Left renal pelvis (tissue), 4 donors: ENCODE measurements around the gene C2orf72. TPM values are rescaled to one million over a fixed set of nuclear protein-coding genes. Genes with fewer than 3 reads are reported as not detected.
"Not testable (repeated sequence)": the region's sequence is repeated elsewhere in the genome, so short reads cannot be mapped to it uniquely, and the experiment has no call there.

Experiments
- DNase-seq, 4 donors: peaks; one replicate each; pipeline ENCODE4 v3.0.0-alpha.2; 2013; ENCODE audit warnings: low read depth in 4 of 4, low spot score in 3 of 4
- polyA plus RNA-seq, 4 donors: library from polyadenylated mRNA; unstranded; fragments of 120-200 nt; gene quantifications; one replicate each; pipeline ENCODE4 v1.2.1, GENCODE V29; 2013; ENCODE audit not compliant: insufficient read length in 4 of 4

The C2orf72 gene
- polyA plus RNA-seq, 4 donors = 1.3 to 4.9 (median 3.4) TPM

DNA sequence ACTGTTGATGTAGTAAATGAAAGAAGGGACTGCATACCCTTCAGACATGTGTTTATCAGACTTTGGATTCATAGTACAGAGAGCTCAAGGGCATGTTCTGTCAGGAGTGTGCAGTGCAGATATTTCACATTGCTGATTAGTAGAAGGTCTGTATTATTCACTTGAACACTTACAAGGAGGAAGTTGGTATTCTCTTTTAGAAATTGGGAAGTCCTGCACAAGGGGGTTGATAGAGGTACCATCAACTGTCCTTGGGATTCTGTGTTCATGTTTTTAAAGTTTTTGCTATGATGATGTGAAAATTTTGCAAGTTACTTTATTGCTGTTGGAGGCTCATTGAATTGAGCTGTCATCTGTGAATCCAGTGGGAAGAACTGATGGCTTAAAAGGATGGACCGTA, 26.0 kb downstream of the C2orf72 start:
- DNase-seq = no peak

- DNase-seq = no peak
Observed at GRCh38 chr2:231065966-231066365, 28.6 kb downstream of the C2orf72 start.

DNA sequence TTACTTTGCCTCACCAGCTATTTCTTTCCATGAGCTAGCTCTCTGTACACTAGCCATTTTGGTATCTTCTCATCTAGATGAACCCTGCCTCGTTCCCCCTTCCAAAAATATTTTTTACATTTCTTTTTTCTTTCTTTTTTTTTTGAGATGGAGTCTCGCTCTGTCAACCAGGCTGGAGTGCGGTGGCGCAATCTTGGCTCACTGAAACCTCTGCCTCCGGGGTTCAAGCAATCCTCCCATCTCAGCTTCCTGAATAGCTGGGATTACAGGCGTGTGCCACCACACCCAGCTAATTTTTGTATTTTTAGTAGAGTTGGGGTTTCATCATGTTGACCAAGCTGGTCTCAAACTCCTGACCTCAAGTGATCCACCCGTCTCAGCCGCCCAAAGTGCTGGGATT, 30.2 kb downstream of the C2orf72 start:
- not testable (repeated sequence) for DNase-seq

DNA sequence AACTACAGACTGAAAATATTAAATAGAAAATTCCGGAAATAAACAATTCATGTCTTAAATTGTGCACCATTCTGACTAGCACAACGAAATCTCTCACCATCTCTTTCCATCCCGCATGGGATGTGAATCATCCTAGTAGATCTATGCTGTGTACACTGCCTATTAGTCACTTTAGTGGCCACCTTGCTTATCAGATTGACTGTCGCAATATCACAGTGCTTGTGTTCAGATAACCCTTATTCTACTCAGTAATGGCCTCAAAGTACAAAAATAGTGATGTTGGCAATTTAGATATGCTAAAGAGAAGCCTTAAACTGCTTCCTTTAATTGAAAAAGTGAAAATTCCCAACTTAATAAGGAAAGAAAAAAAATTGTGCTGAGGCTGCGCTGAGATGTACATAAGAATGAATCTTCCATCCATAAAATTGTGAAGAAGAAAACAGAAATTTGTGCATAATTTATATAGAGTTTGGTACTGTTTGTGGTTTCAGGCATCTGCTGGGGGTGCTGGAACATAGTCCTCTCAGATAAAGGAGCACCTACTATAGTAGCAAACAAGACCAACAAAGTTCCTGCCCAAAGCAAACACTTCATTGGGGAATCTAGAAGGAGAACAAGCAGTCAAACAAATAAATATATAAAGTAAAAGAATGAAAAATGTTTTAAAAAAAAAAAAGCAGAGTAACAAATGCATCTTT, 31.4 kb downstream of the C2orf72 start:
- DNase-seq = no peak

DNA sequence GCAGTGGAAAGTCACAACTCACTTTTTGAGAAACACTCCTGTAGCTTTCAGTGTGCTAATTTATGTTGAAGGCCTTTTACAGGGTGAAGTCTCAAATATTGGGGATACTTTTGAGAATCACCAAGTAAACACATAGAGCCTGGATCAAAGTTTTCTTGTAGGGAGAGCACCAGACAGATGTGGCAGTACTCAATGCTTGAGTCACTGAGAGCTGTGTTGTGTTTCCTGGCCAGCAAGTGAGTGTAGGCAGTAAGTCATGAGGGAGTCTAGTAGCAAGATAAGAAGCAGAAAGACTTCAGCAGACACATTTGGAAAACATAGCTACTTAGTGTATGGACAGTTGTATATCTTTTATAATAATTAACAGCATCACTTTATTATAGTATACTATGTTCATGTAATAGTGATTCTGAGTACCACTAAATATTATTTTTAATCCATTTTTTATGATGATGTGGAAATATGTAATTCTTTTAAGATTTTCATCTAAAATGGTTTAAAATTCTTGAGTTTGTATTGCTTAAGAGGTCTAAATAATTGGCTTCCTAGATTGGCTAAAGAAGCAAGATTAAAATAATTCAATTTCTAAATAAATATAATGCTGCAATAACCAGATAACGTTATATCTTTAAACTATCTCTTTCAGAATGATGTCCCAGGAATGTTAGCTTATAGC, 32.2 kb downstream of the C2orf72 start:
- no peak for DNase-seq

GRCh38 chr2:231084565-231084964, 47.2 kb downstream of the C2orf72 start:
- DNase-seq = no peak

DNA sequence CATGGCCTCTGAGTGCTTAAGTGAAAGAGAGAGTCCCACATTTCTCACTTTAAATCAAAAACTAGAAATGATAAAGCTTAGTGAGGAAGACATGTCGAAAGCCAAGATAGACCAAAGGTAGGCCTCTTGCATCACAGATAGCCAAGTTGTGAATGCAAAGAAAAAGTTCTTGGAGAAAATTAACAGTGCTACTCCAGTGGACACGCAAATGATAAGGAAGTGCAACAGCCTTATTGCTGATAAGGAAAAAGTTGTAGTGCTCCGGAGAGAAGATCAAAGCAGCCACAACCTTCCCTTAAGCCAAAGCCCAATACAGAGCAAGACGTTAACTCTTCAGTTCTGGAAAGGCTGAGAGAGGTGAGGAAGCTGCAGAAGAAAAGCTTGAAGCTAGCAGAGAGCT, 51.4 kb downstream of the C2orf72 start:
- no peak for DNase-seq

- DNase-seq = no peak
Observed at GRCh38 chr2:231093933-231094332, 56.6 kb downstream of the C2orf72 start.

GRCh38 chr2:231094736-231095346, 57.5 kb downstream of the C2orf72 start:
- no peak for DNase-seq

Other genes starting within 250 kb of the C2orf72 start
- 100 to 1,000 TPM; 325 to 928 (median 914) TPM for gene ITM2C, start 172.6 kb upstream of the C2orf72 start, polyA plus RNA-seq
- gene GPR55, start 112.3 kb upstream of the C2orf72 start, polyA plus RNA-seq = under 1 TPM; 0.16 to 0.55 (median 0.29) TPM
- not detected for gene SPATA3, start 41.4 kb upstream of the C2orf72 start, polyA plus RNA-seq
- 100 to 1,000 TPM in 3 of 4 donors, 10 to 100 TPM in 1; 84.9 to 111 (median 102) TPM for gene PSMD1, start 19.3 kb downstream of the C2orf72 start, polyA plus RNA-seq
- gene HTR2B, start 87.5 kb downstream of the C2orf72 start, polyA plus RNA-seq = 10 to 100 TPM; 13.6 to 39.5 (median 22.5) TPM
- gene ARMC9, start 161.1 kb downstream of the C2orf72 start, polyA plus RNA-seq = 10 to 100 TPM; 24.6 to 30.1 (median 27.1) TPM